ENCODE data around the gene UBE2C. TPM values are rescaled to one million over a fixed set of nuclear protein-coding genes. Genes with fewer than 3 reads are reported as not detected.
A peak's percentile ranks its signal among the peaks of the same experiment; 100 is the strongest.

Gene UBE2C
- total RNA-seq, 1 experiment from 2014 or later, result 249 TPM

DNA sequence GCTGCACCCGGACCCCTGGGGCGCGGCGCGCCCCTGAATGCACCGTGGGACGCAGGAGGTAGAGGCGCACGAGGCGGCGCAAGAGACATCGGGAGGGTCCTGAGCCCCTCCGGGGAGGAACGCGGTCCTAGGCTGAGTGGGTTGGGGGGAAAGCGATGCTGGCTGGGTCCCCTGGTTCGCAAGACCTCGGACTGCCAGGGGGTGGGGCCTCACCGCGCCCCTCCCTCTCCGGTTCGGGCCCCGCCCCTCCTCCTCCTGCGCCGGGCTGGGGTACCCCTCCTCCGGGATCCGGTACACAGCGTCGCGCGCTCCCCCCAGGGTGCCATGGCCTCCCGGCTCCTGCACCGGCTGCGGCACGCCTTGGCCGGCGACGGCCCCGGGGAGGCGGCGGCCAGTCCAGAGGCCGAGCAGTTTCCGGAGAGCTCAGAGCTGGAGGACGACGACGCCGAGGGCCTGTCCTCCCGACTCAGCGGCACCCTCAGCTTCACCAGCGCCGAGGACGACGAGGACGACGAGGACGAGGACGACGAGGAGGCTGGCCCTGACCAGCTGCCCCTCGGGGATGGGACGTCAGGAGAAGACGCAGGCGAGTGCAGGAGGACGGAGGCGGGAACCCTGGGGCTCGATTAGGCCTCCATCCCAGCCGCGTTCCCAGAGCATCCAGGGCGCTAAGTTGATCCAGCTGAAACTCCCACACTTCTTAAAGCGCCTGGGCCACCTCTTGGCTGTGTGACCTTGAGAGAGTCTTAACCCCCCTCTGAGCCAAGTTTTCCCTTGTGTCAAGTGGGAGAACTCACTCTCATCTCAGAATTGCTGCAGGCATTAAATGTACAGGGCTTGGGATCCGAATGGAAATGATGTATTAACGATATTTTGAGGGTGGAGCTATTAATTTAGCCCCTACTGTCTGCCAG is 21.7 kb downstream of the UBE2C start (continued):
- TF ChIP-seq, protein P1, sequence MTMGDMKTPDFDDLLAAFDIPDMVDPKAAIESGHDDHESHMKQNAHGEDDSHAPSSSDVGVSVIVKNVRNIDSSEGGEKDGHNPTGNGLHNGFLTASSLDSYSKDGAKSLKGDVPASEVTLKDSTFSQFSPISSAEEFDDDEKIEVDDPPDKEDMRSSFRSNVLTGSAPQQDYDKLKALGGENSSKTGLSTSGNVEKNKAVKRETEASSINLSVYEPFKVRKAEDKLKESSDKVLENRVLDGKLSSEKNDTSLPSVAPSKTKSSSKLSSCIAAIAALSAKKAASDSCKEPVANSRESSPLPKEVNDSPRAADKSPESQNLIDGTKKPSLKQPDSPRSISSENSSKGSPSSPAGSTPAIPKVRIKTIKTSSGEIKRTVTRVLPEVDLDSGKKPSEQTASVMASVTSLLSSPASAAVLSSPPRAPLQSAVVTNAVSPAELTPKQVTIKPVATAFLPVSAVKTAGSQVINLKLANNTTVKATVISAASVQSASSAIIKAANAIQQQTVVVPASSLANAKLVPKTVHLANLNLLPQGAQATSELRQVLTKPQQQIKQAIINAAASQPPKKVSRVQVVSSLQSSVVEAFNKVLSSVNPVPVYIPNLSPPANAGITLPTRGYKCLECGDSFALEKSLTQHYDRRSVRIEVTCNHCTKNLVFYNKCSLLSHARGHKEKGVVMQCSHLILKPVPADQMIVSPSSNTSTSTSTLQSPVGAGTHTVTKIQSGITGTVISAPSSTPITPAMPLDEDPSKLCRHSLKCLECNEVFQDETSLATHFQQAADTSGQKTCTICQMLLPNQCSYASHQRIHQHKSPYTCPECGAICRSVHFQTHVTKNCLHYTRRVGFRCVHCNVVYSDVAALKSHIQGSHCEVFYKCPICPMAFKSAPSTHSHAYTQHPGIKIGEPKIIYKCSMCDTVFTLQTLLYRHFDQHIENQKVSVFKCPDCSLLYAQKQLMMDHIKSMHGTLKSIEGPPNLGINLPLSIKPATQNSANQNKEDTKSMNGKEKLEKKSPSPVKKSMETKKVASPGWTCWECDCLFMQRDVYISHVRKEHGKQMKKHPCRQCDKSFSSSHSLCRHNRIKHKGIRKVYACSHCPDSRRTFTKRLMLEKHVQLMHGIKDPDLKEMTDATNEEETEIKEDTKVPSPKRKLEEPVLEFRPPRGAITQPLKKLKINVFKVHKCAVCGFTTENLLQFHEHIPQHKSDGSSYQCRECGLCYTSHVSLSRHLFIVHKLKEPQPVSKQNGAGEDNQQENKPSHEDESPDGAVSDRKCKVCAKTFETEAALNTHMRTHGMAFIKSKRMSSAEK (CRISPR knock-in tag; IDR thresholded peaks at IDR 0.05; ENCODE audit: borderline replicate concordance), result no peak
- peak; percentile 48; the same call in 1 of the 2 replicates for TF ChIP-seq ZNF263 (CRISPR knock-in tag; IDR thresholded peaks at IDR 0.05; ENCODE audit: low read depth)
- no peak for TF ChIP-seq HMGA2 (CRISPR knock-in tag; IDR thresholded peaks at IDR 0.05)
- TF ChIP-seq, protein P2, sequence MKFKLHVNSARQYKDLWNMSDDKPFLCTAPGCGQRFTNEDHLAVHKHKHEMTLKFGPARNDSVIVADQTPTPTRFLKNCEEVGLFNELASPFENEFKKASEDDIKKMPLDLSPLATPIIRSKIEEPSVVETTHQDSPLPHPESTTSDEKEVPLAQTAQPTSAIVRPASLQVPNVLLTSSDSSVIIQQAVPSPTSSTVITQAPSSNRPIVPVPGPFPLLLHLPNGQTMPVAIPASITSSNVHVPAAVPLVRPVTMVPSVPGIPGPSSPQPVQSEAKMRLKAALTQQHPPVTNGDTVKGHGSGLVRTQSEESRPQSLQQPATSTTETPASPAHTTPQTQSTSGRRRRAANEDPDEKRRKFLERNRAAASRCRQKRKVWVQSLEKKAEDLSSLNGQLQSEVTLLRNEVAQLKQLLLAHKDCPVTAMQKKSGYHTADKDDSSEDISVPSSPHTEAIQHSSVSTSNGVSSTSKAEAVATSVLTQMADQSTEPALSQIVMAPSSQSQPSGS (CRISPR knock-in tag; IDR thresholded peaks at IDR 0.05; ENCODE audit: borderline replicate concordance, low read depth), result no peak
- peak; percentile 55 for TF ChIP-seq FOXK1 (CRISPR knock-in tag; IDR thresholded peaks at IDR 0.05)
- peak; percentile 80; the same call in 1 of the 2 replicates for TF ChIP-seq RELA (CRISPR knock-in tag; IDR thresholded peaks at IDR 0.05; ENCODE audit: borderline replicate concordance)
- no peak for TF ChIP-seq FOXJ3 (CRISPR knock-in tag; IDR thresholded peaks at IDR 0.05; ENCODE audit: borderline replicate concordance)
- TF ChIP-seq, protein P3, sequence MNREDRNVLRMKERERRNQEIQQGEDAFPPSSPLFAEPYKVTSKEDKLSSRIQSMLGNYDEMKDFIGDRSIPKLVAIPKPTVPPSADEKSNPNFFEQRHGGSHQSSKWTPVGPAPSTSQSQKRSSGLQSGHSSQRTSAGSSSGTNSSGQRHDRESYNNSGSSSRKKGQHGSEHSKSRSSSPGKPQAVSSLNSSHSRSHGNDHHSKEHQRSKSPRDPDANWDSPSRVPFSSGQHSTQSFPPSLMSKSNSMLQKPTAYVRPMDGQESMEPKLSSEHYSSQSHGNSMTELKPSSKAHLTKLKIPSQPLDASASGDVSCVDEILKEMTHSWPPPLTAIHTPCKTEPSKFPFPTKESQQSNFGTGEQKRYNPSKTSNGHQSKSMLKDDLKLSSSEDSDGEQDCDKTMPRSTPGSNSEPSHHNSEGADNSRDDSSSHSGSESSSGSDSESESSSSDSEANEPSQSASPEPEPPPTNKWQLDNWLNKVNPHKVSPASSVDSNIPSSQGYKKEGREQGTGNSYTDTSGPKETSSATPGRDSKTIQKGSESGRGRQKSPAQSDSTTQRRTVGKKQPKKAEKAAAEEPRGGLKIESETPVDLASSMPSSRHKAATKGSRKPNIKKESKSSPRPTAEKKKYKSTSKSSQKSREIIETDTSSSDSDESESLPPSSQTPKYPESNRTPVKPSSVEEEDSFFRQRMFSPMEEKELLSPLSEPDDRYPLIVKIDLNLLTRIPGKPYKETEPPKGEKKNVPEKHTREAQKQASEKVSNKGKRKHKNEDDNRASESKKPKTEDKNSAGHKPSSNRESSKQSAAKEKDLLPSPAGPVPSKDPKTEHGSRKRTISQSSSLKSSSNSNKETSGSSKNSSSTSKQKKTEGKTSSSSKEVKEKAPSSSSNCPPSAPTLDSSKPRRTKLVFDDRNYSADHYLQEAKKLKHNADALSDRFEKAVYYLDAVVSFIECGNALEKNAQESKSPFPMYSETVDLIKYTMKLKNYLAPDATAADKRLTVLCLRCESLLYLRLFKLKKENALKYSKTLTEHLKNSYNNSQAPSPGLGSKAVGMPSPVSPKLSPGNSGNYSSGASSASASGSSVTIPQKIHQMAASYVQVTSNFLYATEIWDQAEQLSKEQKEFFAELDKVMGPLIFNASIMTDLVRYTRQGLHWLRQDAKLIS (CRISPR knock-in tag; IDR thresholded peaks at IDR 0.05; ENCODE audit: borderline replicate concordance), result peak; percentile 67; the same call in 1 of the 2 replicates
- TF ChIP-seq ZBTB21 (CRISPR knock-in tag; IDR thresholded peaks at IDR 0.05; ENCODE audit: borderline replicate concordance), result 0 out of 2 replicates have a peak, but pooled peaks have one; percentile 78
- TF ChIP-seq ZNF671 (CRISPR knock-in tag; IDR thresholded peaks at IDR 0.05), result no peak
- TF ChIP-seq, protein P4, sequence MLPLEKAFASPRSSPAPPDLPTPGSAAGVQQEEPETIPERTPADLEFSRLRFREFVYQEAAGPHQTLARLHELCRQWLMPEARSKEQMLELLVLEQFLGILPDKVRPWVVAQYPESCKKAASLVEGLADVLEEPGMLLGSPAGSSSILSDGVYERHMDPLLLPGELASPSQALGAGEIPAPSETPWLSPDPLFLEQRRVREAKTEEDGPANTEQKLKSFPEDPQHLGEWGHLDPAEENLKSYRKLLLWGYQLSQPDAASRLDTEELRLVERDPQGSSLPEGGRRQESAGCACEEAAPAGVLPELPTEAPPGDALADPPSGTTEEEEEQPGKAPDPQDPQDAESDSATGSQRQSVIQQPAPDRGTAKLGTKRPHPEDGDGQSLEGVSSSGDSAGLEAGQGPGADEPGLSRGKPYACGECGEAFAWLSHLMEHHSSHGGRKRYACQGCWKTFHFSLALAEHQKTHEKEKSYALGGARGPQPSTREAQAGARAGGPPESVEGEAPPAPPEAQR (CRISPR knock-in tag; IDR thresholded peaks at IDR 0.05), result no peak

DNA sequence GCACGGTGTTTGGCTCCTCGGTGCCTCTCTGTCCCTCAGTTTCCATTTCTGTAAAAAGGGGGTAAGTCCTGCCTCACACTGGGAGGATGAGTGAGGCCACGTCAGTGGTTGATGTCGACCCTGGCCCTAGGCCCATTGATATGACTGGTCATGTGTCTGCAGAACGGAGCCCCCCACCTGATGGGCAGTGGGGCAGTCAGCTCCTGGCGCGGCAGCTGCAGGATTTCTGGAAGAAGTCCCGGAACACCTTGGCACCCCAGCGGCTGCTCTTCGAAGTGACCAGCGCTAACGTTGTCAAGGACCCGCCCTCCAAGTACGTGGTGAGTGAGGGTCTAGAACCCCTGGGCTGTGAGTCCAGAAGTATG is 22.3 kb downstream of the UBE2C start:
- H3K4me3 Mint-ChIP-seq, result peak overlapping the region; percentile 76
- no peaks in the 10 kb centered on the region for H3K9me3 Mint-ChIP-seq
- 0 out of 2 replicates have a peak, but pooled peaks have one; percentile 2 for TF ChIP-seq ZBTB21 (CRISPR knock-in tag; IDR thresholded peaks at IDR 0.05; ENCODE audit: borderline replicate concordance)
- TF ChIP-seq, protein P5, sequence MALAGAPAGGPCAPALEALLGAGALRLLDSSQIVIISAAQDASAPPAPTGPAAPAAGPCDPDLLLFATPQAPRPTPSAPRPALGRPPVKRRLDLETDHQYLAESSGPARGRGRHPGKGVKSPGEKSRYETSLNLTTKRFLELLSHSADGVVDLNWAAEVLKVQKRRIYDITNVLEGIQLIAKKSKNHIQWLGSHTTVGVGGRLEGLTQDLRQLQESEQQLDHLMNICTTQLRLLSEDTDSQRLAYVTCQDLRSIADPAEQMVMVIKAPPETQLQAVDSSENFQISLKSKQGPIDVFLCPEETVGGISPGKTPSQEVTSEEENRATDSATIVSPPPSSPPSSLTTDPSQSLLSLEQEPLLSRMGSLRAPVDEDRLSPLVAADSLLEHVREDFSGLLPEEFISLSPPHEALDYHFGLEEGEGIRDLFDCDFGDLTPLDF (CRISPR knock-in tag; IDR thresholded peaks at IDR 0.05), result no peak
- H3K36me3 Mint-ChIP-seq, result peaks cover 3% of the 10 kb centered on the region; the same call in 1 of the 2 replicates
- ATAC-seq (no peak), DNase-seq (ENCODE audit: low spot score) (no peak)
- H3K27me3 Mint-ChIP-seq (ENCODE audit: low read depth), result no peaks in the 10 kb centered on the region
- POLR2A ChIA-PET, result interaction anchor here (2.0 kb wide), 1 partner anchor 11 kb away, joined by 8 read pairs; no protein-coding TSS in a partner anchor
- H3K4me1 Mint-ChIP-seq, result peaks cover 18% of the 10 kb centered on the region
- H3K27ac Mint-ChIP-seq, result no peak overlapping the region
- CTCF ChIA-PET, result interaction anchor here (1.4 to 2.7 kb wide), 6 partner anchors 10 to 177 kb away, joined by 4 to 27 read pairs (median 7); no protein-coding TSS in a partner anchor
